Calu3 (cell line): ENCODE measurements around the gene NUDT13. TPM values are rescaled to one million over a fixed set of nuclear protein-coding genes. Genes with fewer than 3 reads are reported as not detected.

Source experiments
- BruUV-seq: library from RNA; stranded (reverse); fragments of 400-500 nt; replicated peaks from 2 replicates; lab custom pipeline; 2021; lab: Mats Ljungman, UMichigan
- CTCF ChIA-PET: fragments of 300-600 bp; sonication (Branson Sonifier 250); formaldehyde crosslinking; loops from one replicate; lab custom pipeline; 2022; ENCODE audit warnings: antibody characterized with exemption; lab: Charles Lee
- DNase-seq: peaks from one replicate; pipeline ENCODE4 v3.0.0; 2022
- H3K27ac Mint-ChIP-seq: one replicate; pipeline ENCODE4 v1.8.0; 2022; ENCODE audit warnings: mixed read lengths; ENCODE audit not compliant: unreplicated experiment
- H3K27me3 Mint-ChIP-seq: one replicate; pipeline ENCODE4 v1.8.0; 2022; ENCODE audit warnings: mixed read lengths; ENCODE audit not compliant: unreplicated experiment
- H3K36me3 Mint-ChIP-seq: one replicate; pipeline ENCODE4 v1.8.0; 2022; ENCODE audit warnings: mild to moderate bottlenecking, moderate library complexity, mixed read lengths; ENCODE audit not compliant: insufficient read depth, unreplicated experiment
- H3K4me1 Mint-ChIP-seq: one replicate; pipeline ENCODE4 v1.8.0; 2022; ENCODE audit warnings: mild to moderate bottlenecking, low read depth, mixed read lengths; ENCODE audit not compliant: unreplicated experiment
- H3K4me3 Mint-ChIP-seq: one replicate; pipeline ENCODE4 v1.8.0; 2022; ENCODE audit warnings: mild to moderate bottlenecking, low read depth, moderate library complexity, mixed read lengths; ENCODE audit not compliant: unreplicated experiment
- H3K9me3 Mint-ChIP-seq: one replicate; pipeline ENCODE4 v1.8.0; 2022; ENCODE audit warnings: low read depth, mixed read lengths; ENCODE audit not compliant: unreplicated experiment
- CTCF ChIP-seq: fragments of 200-600 bp; IDR thresholded peaks from one replicate; pipeline ENCODE4 v1.8.0; 2022; ENCODE audit warnings: antibody characterized with exemption; ENCODE audit not compliant: unreplicated experiment
- intact Hi-C: fragments of 100-400 bp; cut with micrococcal nuclease; formaldehyde crosslinking; loops from one replicate; pipeline ENCODE4 v1.10.0; 2022; ENCODE audit not compliant: unreplicated experiment
- total RNA-seq: library from RNA; stranded (reverse); gene quantifications from 2 replicates; pipeline ENCODE4 v1.2.3, GENCODE V29; 2022

The NUDT13 gene
- total RNA-seq, 1 experiment from 2014 or later = 0.78 TPM

DNA sequence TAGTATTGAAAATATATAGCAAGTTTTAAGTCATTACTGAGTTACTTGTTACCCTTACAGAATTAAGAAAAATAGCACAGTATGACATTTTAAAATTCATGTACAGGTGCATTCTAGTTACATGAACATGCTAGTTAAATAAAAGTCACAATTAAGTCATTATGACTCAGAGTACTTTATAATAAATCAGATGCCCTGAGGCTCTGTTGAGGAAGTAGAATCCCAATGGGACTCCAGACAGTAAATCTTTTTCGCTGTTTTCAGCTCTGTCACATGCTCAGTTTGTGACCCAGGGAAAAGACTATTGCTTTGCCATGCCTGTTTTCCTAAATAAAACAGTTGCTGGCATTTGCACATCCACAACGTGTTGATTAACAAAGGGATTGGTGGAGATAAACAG is 21.0 kb downstream of the NUDT13 start:
- Mint-ChIP-seq H3K4me1 (peaks cover 3% of the 10 kb centered on the region), H3K27me3 (no peaks in the 10 kb centered on the region), H3K9me3 (no peaks in the 10 kb centered on the region), H3K36me3 (peaks cover 60% of the 10 kb centered on the region), H3K27ac (no peak overlapping the region), H3K4me3 (no peak overlapping the region)
- intact Hi-C loops = no loop called here
- DNase-seq = no peak
- no TSS peak for BruUV-seq
- CTCF ChIA-PET = no interaction called here
- no peak for TF ChIP-seq CTCF

- Mint-ChIP-seq H3K9me3 (no peaks in the 10 kb centered on the region), H3K36me3 (peaks cover 54% of the 10 kb centered on the region), H3K27ac (no peak overlapping the region), H3K27me3 (no peaks in the 10 kb centered on the region), H3K4me3 (no peak overlapping the region), H3K4me1 (no peaks in the 10 kb centered on the region)
- no peak for DNase-seq
- no TSS peak for BruUV-seq
- no peak for TF ChIP-seq CTCF
- intact Hi-C loops = no loop called here
- CTCF ChIA-PET = no interaction called here
These were observed 21.8 kb downstream of the NUDT13 start for GRCh38 chr10:73131913-73132686.

- intact Hi-C loops = no loop called here
- no peaks in the 10 kb centered on the region for H3K27me3 Mint-ChIP-seq
- no peak overlapping the region for H3K4me3 Mint-ChIP-seq
- no peak for TF ChIP-seq CTCF
- H3K9me3 Mint-ChIP-seq = no peaks in the 10 kb centered on the region
- DNase-seq = no peak
- CTCF ChIA-PET = no interaction called here
- peaks cover 67% of the 10 kb centered on the region for H3K36me3 Mint-ChIP-seq
- BruUV-seq = no TSS peak
- no peaks in the 10 kb centered on the region for H3K4me1 Mint-ChIP-seq
- H3K27ac Mint-ChIP-seq = no peak overlapping the region
These were observed 24.5 kb downstream of the NUDT13 start for GRCh38 chr10:73134727-73135126.

- BruUV-seq = no TSS peak
- Mint-ChIP-seq H3K27ac (no peak overlapping the region), H3K4me1 (no peaks in the 10 kb centered on the region), H3K27me3 (no peaks in the 10 kb centered on the region), H3K9me3 (no peaks in the 10 kb centered on the region), H3K36me3 (peaks cover 62% of the 10 kb centered on the region), H3K4me3 (no peak overlapping the region)
- no peak for DNase-seq
- TF ChIP-seq CTCF = no peak
- CTCF ChIA-PET = no interaction called here
- intact Hi-C loops = no loop called here
These were observed 26.4 kb downstream of the NUDT13 start for GRCh38 chr10:73136627-73137026.
